Mammary epithelial cell (primary cell): ENCODE data around the gene MYO5C.

Experiments used
- EZH2 ChIP-seq: IDR thresholded peaks from 2 replicates; pipeline ENCODE4 v1.6.1; 2012; ENCODE audit warnings: low read length, inconsistent platforms, borderline replicate concordance
- TF ChIP-seq, protein P1 (sequence below), 2 donors: IDR thresholded peaks in 1 of 2; conservative IDR thresholded peaks in 1 of 2; 2 replicates each; pipeline ENCODE4 v1.5.1; 2011 to 2012; ENCODE audit warnings: inconsistent platforms in 2 of 2, low read length in 2 of 2, mild to moderate bottlenecking in 2 of 2, control low read depth in 1 of 2, low read depth in 1 of 2; ENCODE audit not compliant: insufficient read depth in 1 of 2; ENCODE audit errors: extremely low read depth in 1 of 2

- TF ChIP-seq, protein P1, sequence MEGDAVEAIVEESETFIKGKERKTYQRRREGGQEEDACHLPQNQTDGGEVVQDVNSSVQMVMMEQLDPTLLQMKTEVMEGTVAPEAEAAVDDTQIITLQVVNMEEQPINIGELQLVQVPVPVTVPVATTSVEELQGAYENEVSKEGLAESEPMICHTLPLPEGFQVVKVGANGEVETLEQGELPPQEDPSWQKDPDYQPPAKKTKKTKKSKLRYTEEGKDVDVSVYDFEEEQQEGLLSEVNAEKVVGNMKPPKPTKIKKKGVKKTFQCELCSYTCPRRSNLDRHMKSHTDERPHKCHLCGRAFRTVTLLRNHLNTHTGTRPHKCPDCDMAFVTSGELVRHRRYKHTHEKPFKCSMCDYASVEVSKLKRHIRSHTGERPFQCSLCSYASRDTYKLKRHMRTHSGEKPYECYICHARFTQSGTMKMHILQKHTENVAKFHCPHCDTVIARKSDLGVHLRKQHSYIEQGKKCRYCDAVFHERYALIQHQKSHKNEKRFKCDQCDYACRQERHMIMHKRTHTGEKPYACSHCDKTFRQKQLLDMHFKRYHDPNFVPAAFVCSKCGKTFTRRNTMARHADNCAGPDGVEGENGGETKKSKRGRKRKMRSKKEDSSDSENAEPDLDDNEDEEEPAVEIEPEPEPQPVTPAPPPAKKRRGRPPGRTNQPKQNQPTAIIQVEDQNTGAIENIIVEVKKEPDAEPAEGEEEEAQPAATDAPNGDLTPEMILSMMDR (conservative IDR thresholded peaks at IDR 0.05 in 1 of 2, IDR thresholded peaks at IDR 0.05 in 1 of 2; ENCODE audit: extremely low read depth in 1 of 2, insufficient read depth in 1 of 2, low read depth in 1 of 2, low read length in 2 of 2), result peak in 1 of 2 donors; percentile 8
- no peak for TF ChIP-seq EZH2
These were observed 41.2 kb downstream of the MYO5C start for GRCh38 chr15:52254391-52254790.
